Suprapubic skin (tissue), 3 donors: ENCODE measurements around the gene CACNG4.

Experiments
- CTCF ChIP-seq, 2 donors: fragments of 200-600 bp in 1 of 2; fragments of 450-650 bp in 1 of 2; sonication (generic) in 1 of 2; IDR thresholded peaks; one replicate each; pipeline ENCODE4 v1.5.1; 2016 to 2019; ENCODE audit warnings: antibody characterized with exemption in 2 of 2, mild to moderate bottlenecking in 1 of 2, moderate library complexity in 1 of 2
- EP300 ChIP-seq: sonication (generic); formaldehyde crosslinking; IDR thresholded peaks from one replicate; pipeline ENCODE4 v1.6.1; 2017; ENCODE audit warnings: antibody characterized with exemption

- TF ChIP-seq CTCF (IDR thresholded peaks at IDR 0.05) (no peak), EP300 (no peak)
These were observed 110.3 kb downstream of the CACNG4 start for GRCh38 chr17:67074781-67075180.
